ENCODE measurements around the gene ZNF532.
"Not testable (repeated sequence)": the region's sequence is repeated elsewhere in the genome, so short reads cannot be mapped to it uniquely, and the experiment has no call there.

The ZNF532 gene

GRCh38 chr18:59022167-59022945, 157.7 kb downstream of the ZNF532 start:
- Histone ChIP-seq H3K9ac (ENCODE audit: low read depth, low read length, poor library complexity, severe bottlenecking) (no peak overlapping the region), H3K4me3 (ENCODE audit: low read length, poor library complexity, severe bottlenecking) (no peak overlapping the region), H3F3A (ENCODE audit: low read depth) (no peaks in the 10 kb centered on the region), H3K9me2 (replicated peaks; ENCODE audit: low read depth, low read length) (no peaks in the 10 kb centered on the region), H2AFZ (ENCODE audit: low read length) (no peak overlapping the region), H3K79me2 (ENCODE audit: insufficient read depth, low read length) (no peaks in the 10 kb centered on the region), H3K4me2 (ENCODE audit: low read depth, low read length, poor library complexity, severe bottlenecking) (no peak overlapping the region), H3K9me3 (ENCODE audit: insufficient read depth, low read depth, low read length) (no peaks in the 10 kb centered on the region), H3K4me1 (ENCODE audit: insufficient read depth, low read length, poor library complexity, severe bottlenecking) (no peaks in the 10 kb centered on the region), H4K20me1 (ENCODE audit: insufficient read depth, low read length, poor library complexity, severe bottlenecking) (no peaks in the 10 kb centered on the region), H3K36me3 (ENCODE audit: insufficient read depth, low read length) (no peaks in the 10 kb centered on the region), H3K27me3 (ENCODE audit: insufficient read depth, low read length, poor library complexity, severe bottlenecking) (no peaks in the 10 kb centered on the region)
- TF ChIP-seq CTCF (conservative IDR thresholded peaks at IDR 0.05; ENCODE audit: low read length), result no peak
- no peak for TF ChIP-seq EZH2phosphoT487 (IDR thresholded peaks at IDR 0.05; ENCODE audit: borderline replicate concordance)

- no peaks in the 10 kb centered on the region for H3K79me2 ChIP-seq (ENCODE audit: insufficient read depth, low read length)
- no peak overlapping the region for H2AFZ ChIP-seq (ENCODE audit: low read length)
- H3K9me3 ChIP-seq (ENCODE audit: insufficient read depth, low read depth, low read length), result no peaks in the 10 kb centered on the region
- no peaks in the 10 kb centered on the region for H3F3A ChIP-seq (ENCODE audit: low read depth)
- H4K20me1 ChIP-seq (ENCODE audit: insufficient read depth, low read length, poor library complexity, severe bottlenecking), result no peaks in the 10 kb centered on the region
- no peak overlapping the region for H3K4me2 ChIP-seq (ENCODE audit: low read depth, low read length, poor library complexity, severe bottlenecking)
- TF ChIP-seq EZH2phosphoT487 (IDR thresholded peaks at IDR 0.05; ENCODE audit: borderline replicate concordance), result no peak
- no peak for TF ChIP-seq CTCF (conservative IDR thresholded peaks at IDR 0.05; ENCODE audit: low read length)
- H3K36me3 ChIP-seq (ENCODE audit: insufficient read depth, low read length), result no peaks in the 10 kb centered on the region
- no peaks in the 10 kb centered on the region for H3K9me2 ChIP-seq (replicated peaks; ENCODE audit: low read depth, low read length)
- H3K4me3 ChIP-seq (ENCODE audit: low read length, poor library complexity, severe bottlenecking), result no peak overlapping the region
- H3K9ac ChIP-seq (ENCODE audit: low read depth, low read length, poor library complexity, severe bottlenecking), result no peak overlapping the region
- no peaks in the 10 kb centered on the region for H3K27me3 ChIP-seq (ENCODE audit: insufficient read depth, low read length, poor library complexity, severe bottlenecking)
- no peaks in the 10 kb centered on the region for H3K4me1 ChIP-seq (ENCODE audit: insufficient read depth, low read length, poor library complexity, severe bottlenecking)
Observed at GRCh38 chr18:59024829-59025228, 160.2 kb downstream of the ZNF532 start.

- not testable (repeated sequence) for H3K9me2 ChIP-seq (replicated peaks; ENCODE audit: low read depth, low read length); H3K36me3 ChIP-seq (ENCODE audit: insufficient read depth, low read length); H3K9ac ChIP-seq (ENCODE audit: low read depth, low read length, poor library complexity, severe bottlenecking); H2AFZ ChIP-seq (ENCODE audit: low read length); H3K4me3 ChIP-seq (ENCODE audit: low read length, poor library complexity, severe bottlenecking); H3F3A ChIP-seq (ENCODE audit: low read depth); H3K9me3 ChIP-seq (ENCODE audit: insufficient read depth, low read depth, low read length); H3K4me2 ChIP-seq (ENCODE audit: low read depth, low read length, poor library complexity, severe bottlenecking); H3K4me1 ChIP-seq (ENCODE audit: insufficient read depth, low read length, poor library complexity, severe bottlenecking); H3K79me2 ChIP-seq (ENCODE audit: insufficient read depth, low read length); H3K27me3 ChIP-seq (ENCODE audit: insufficient read depth, low read length, poor library complexity, severe bottlenecking); H4K20me1 ChIP-seq (ENCODE audit: insufficient read depth, low read length, poor library complexity, severe bottlenecking)
Observed at GRCh38 chr18:59025532-59025931, 160.9 kb downstream of the ZNF532 start.

- H3K4me1 ChIP-seq (ENCODE audit: insufficient read depth, low read length, poor library complexity, severe bottlenecking), result no peaks in the 10 kb centered on the region
- no peaks in the 10 kb centered on the region for H3K36me3 ChIP-seq (ENCODE audit: insufficient read depth, low read length)
- H2AFZ ChIP-seq (ENCODE audit: low read length), result no peak overlapping the region
- H3K27me3 ChIP-seq (ENCODE audit: insufficient read depth, low read length, poor library complexity, severe bottlenecking), result no peaks in the 10 kb centered on the region
- no peaks in the 10 kb centered on the region for H4K20me1 ChIP-seq (ENCODE audit: insufficient read depth, low read length, poor library complexity, severe bottlenecking)
- H3K9me3 ChIP-seq (ENCODE audit: insufficient read depth, low read depth, low read length), result no peaks in the 10 kb centered on the region
- no peak overlapping the region for H3K4me2 ChIP-seq (ENCODE audit: low read depth, low read length, poor library complexity, severe bottlenecking)
- TF ChIP-seq CTCF (conservative IDR thresholded peaks at IDR 0.05; ENCODE audit: low read length), result no peak
- no peak for TF ChIP-seq EZH2phosphoT487 (IDR thresholded peaks at IDR 0.05; ENCODE audit: borderline replicate concordance)
- no peaks in the 10 kb centered on the region for H3F3A ChIP-seq (ENCODE audit: low read depth)
- H3K79me2 ChIP-seq (ENCODE audit: insufficient read depth, low read length), result no peaks in the 10 kb centered on the region
- no peak overlapping the region for H3K9ac ChIP-seq (ENCODE audit: low read depth, low read length, poor library complexity, severe bottlenecking)
- no peaks in the 10 kb centered on the region for H3K9me2 ChIP-seq (replicated peaks; ENCODE audit: low read depth, low read length)
- H3K4me3 ChIP-seq (ENCODE audit: low read length, poor library complexity, severe bottlenecking), result no peak overlapping the region
Observed at GRCh38 chr18:59026364-59026763, 161.7 kb downstream of the ZNF532 start.
